Measurements from ENCODE around the gene MED26. TPM values are rescaled to one million over a fixed set of nuclear protein-coding genes. Genes with fewer than 3 reads are reported as not detected.

Gene MED26
- total and polyA plus RNA-seq, 2 of the 13 experiments (the other 11 are each of a cell fraction or from before 2014, with no cell fraction given): 3.5 to 3.8 TPM

GRCh38 chr19:16661480-16662034 is 33.6 kb upstream of the MED26 start (continued):
- TF ChIP-seq ZNF20 (CRISPR knock-in tag; IDR thresholded peaks at IDR 0.05) (no peak), NFE2L1 (CRISPR knock-in tag; IDR thresholded peaks at IDR 0.05; ENCODE audit: borderline replicate concordance) (no peak), ZSCAN30 (CRISPR knock-in tag; IDR thresholded peaks at IDR 0.05) (no peak), RFX1 (IDR thresholded peaks at IDR 0.05) (no peak), NFATC3 (CRISPR knock-in tag; IDR thresholded peaks at IDR 0.05) (no peak), ZBTB38 (CRISPR knock-in tag; IDR thresholded peaks at IDR 0.05) (no peak), ZNF333 (CRISPR knock-in tag; IDR thresholded peaks at IDR 0.05; ENCODE audit: borderline replicate concordance) (no peak), ZNF678 (CRISPR knock-in tag; IDR thresholded peaks at IDR 0.05) (no peak), ZNF75D (CRISPR knock-in tag; IDR thresholded peaks at IDR 0.05; ENCODE audit: borderline replicate concordance) (no peak), ZNF329 (CRISPR knock-in tag; IDR thresholded peaks at IDR 0.05; ENCODE audit: low read depth) (no peak), SMAD1 (CRISPR knock-in tag; IDR thresholded peaks at IDR 0.05; ENCODE audit: borderline replicate concordance, low read depth) (no peak)

- BruUV-seq (replicated peaks): no TSS peak
- Histone ChIP-seq H3K27me3 (ENCODE audit: control insufficient read depth in 1 of 2, insufficient read depth in 2 of 2, low read length in 2 of 2) (no peaks in the 10 kb centered on the region; a peak in 1 of 5 replicates), H3K36me3 (replicated peaks in 1 of 2; ENCODE audit: control insufficient read depth in 1 of 2, insufficient read depth in 2 of 2, low read length in 2 of 2) (peaks cover 10 to 25% of the 10 kb centered on the region in 2 experiments; a peak in 4 of 5 replicates), H3K4me2 (ENCODE audit: low read depth, low read length) (peak within 1 kb of the TSS; percentile 99), H2AFZ (ENCODE audit: low read length) (no peak within 1 kb of the TSS), H3K79me2 (ENCODE audit: insufficient read depth, low read length) (peaks cover 29% of the 10 kb centered on the region), H4K20me1 (ENCODE audit: insufficient read depth, low read length) (peaks cover 22% of the 10 kb centered on the region), H3K4me1 (ENCODE audit: insufficient read depth, low read length) (peaks cover 48% of the 10 kb centered on the region), H3K27ac (ENCODE audit: extremely low read length, insufficient read depth, low read length) (peak within 1 kb of the TSS; percentile 90), H3K4me3 (replicated peaks in 1 of 3; ENCODE audit: insufficient read depth in 1 of 3, low read depth in 2 of 3, low read length in 3 of 3) (peak within 1 kb of the TSS; percentile 87 to 99 (median 98)), H3K9ac (ENCODE audit: insufficient read depth, low read depth, low read length) (peak within 1 kb of the TSS; percentile 86), H3K9me3 (ENCODE audit: low read length) (no peaks in the 10 kb centered on the region)
- in situ Hi-C loops (cut with HindIII; ENCODE audit: extremely low pct_ligation_motif_present, low pct_unique_long_range_greater_than_20kb): no loop called here
- WGBS (ENCODE audit: low lambda C conversion rate): 0% methylated on average over 20 of the region's 76 CpGs
- intact Hi-C loops (cut with micrococcal nuclease; ENCODE audit: unreplicated experiment): no loop called here
- ChIA-PET CTCF (ENCODE audit: low intra/inter-chr PET ratio, low total read pairs) (no interaction called here), POLR2A (interaction anchor here (0.7 to 2.4 kb wide), 15 partner anchors 11 to 945 kb away, joined by 3 to 9 read pairs (median 4); partner anchors contain the start of genes C19orf44, CALR3 and SLC35E1)
- no peak for FAIRE-seq
- DNase-seq (ENCODE audit: low spot score): no peak
- peak; percentile 59 for ATAC-seq
- TF ChIP-seq ZNF674 (CRISPR knock-in tag; IDR thresholded peaks at IDR 0.05; ENCODE audit: low read depth) (no peak), SIN3A (IDR thresholded peaks at IDR 0.05; ENCODE audit: borderline replicate concordance, low read depth, low read length) (peak; percentile 59; the same call in 1 of the 2 replicates), MAZ (IDR thresholded peaks at IDR 0.05; ENCODE audit: borderline replicate concordance, low read depth, low read length) (no peak), MAZ (CRISPR knock-in tag; IDR thresholded peaks at IDR 0.05; ENCODE audit: low read depth) (0 out of 2 replicates have a peak, but pooled peaks have one; percentile 1), ZC3H13 (CRISPR knock-in tag; IDR thresholded peaks at IDR 0.05) (0 out of 2 replicates have a peak, but pooled peaks have one; percentile 24), ZNF460 (CRISPR knock-in tag; IDR thresholded peaks at IDR 0.05; ENCODE audit: borderline replicate concordance) (no peak), PATZ1 (CRISPR knock-in tag; IDR thresholded peaks at IDR 0.05) (peak; percentile 80), ETV5 (CRISPR knock-in tag; IDR thresholded peaks at IDR 0.05; ENCODE audit: borderline replicate concordance) (0 out of 2 replicates have a peak, but pooled peaks have one; percentile 16), ZNF691 (CRISPR knock-in tag; IDR thresholded peaks at IDR 0.05; ENCODE audit: borderline replicate concordance, low read depth) (no peak)
Measured at GRCh38 chr19:16660763-16661479, 32.9 kb upstream of the MED26 start, which contains the start of gene TMEM38A. Gene TMEM38A, plus strand, starts transcription at chr19:16661139. Its CDS starts 79 bp downstream, at chr19:16661218.
